ENCODE measurements around the gene NCDN.

DNA sequence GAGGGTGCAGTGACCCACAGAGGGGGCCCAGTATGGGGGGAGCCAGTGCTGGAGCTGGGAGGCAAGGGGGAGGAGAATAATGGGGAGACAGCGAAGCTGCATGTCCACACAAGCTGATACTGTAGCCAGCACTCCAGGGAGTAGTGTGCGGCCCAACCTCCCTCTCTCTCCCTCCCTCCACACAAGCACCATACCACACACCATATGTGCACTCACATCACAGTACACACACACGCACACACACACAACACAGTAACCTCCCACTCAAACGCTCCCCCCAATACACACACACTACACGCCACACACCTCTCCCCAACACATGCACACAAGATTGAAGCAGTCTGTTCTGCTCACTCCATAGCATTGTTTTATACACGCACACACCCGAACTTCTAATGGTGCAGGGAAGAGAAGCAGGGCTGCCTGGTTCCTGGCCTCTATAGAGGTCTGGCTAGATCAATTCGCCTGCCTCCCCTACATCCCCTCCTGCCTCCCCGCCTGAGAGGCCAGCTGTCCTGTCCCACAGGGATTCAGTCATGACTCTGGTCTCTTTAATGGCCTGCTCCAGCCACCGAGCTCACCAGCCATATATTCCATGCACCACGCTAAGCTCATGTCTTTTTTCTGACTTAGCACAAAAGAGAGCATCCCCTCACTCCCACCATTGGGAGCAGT is 3.8 kb downstream of the NCDN start:
- TF ChIP-seq, protein P1, sequence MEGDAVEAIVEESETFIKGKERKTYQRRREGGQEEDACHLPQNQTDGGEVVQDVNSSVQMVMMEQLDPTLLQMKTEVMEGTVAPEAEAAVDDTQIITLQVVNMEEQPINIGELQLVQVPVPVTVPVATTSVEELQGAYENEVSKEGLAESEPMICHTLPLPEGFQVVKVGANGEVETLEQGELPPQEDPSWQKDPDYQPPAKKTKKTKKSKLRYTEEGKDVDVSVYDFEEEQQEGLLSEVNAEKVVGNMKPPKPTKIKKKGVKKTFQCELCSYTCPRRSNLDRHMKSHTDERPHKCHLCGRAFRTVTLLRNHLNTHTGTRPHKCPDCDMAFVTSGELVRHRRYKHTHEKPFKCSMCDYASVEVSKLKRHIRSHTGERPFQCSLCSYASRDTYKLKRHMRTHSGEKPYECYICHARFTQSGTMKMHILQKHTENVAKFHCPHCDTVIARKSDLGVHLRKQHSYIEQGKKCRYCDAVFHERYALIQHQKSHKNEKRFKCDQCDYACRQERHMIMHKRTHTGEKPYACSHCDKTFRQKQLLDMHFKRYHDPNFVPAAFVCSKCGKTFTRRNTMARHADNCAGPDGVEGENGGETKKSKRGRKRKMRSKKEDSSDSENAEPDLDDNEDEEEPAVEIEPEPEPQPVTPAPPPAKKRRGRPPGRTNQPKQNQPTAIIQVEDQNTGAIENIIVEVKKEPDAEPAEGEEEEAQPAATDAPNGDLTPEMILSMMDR (optimal IDR thresholded peaks at IDR 0.05 in 1 of 3, IDR thresholded peaks at IDR 0.05 in 1 of 3, conservative IDR thresholded peaks at IDR 0.05 in 1 of 3; ENCODE audit: extremely low read depth in 1 of 3, insufficient read depth in 2 of 3, low read length in 3 of 3): no peak
- TF ChIP-seq EZH2 (IDR thresholded peaks at IDR 0.05; ENCODE audit: low read length): no peak

Data from keratinocyte (primary cell).